Small intestine (tissue), 4 donors: Measurements from ENCODE around the gene TEX9. TPM values are rescaled to one million over a fixed set of nuclear protein-coding genes. Genes with fewer than 3 reads are reported as not detected.

Experiments
- polyA plus RNA-seq, 4 donors: library from polyadenylated mRNA; stranded (reverse) in 3 of 4; unstranded in 1 of 4; fragments of 200-250 nt in 3 of 4; fragments of 120-200 nt in 1 of 4; gene quantifications; one replicate each; pipeline versions ENCODE4 v1.2.1 to v1.2.3, GENCODE V29; 2013
- donor health status: healthy with polysubstance abuse.
- donor health status: Bipolar disorder and iron deficiency.
- donor health status: healthy.

The TEX9 gene
- polyA plus RNA-seq, 4 donors: 1.4 to 8.9 (median 7.0) TPM

Other genes with a start within 250 kb of the TEX9 start
- 10 to 100 TPM in 1 of 4 donors, 1 to 10 TPM in 3; 1.4 to 12.8 (median 3.0) TPM for gene RFX7, start 121.5 kb upstream of the TEX9 start, polyA plus RNA-seq
- 1 to 10 TPM in 3 of 4 donors, under 1 TPM in 1; 0.45 to 4.0 (median 2.7) TPM for gene MNS1, start 99.7 kb downstream of the TEX9 start, polyA plus RNA-seq